Measurements from ENCODE around the gene CSF1. TPM values are rescaled to one million over a fixed set of nuclear protein-coding genes. Genes with fewer than 3 reads are reported as not detected.

CSF1 gene
- total RNA-seq, 1 experiment from 2014 or later, result 4.9 TPM

DNA sequence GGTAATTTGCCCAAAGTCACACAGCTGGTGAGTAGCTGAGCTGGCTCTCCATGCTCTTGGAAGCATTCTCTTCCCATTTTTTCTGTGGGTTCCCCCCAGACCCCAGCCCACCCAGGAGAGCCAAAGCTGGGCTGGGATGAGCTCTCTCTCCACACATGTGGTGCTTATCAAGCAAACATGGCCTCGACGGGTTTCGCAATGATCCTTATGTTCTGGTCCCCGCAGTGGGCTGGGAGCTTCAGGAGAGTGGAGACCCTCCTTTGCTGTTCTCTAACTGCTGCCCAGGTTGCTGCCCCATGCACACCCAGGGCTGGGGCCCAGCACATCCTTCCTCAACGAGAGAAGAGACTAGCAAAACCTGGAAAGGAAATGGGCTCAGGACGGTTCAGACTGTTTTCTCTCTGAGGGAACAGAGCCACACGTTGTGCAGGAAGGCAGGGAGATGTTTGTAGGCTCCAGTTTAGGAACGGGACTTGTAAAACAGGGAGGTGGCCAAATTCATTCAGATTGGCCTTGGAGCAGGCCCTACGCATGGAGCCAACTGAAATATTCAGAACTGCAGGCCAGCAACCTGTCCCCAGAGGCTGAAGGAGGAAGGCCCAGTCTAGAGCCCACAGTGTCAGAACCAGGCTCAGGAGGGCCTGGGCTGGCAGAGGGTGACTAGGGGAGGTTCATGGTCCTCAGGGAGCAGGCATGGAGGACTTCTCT, 27.2 kb upstream of the CSF1 start:
- Histone ChIP-seq H3K27ac (ENCODE audit: low read depth, low read length, poor library complexity, severe bottlenecking) (no peak overlapping the region), H3K4me1 (ENCODE audit: insufficient read depth, low read length, poor library complexity, severe bottlenecking) (no peaks in the 10 kb centered on the region), H3K9me3 (ENCODE audit: low read depth, low read length, poor library complexity, severe bottlenecking) (no peaks in the 10 kb centered on the region), H3K27me3 (replicated peaks; ENCODE audit: insufficient read depth, low read depth, low read length, poor library complexity) (no peaks in the 10 kb centered on the region), H3K36me3 (ENCODE audit: insufficient read depth, low read length, poor library complexity, severe bottlenecking) (no peaks in the 10 kb centered on the region), H3K4me3 (ENCODE audit: low read depth, low read length, poor library complexity, severe bottlenecking) (no peak overlapping the region)
- intact Hi-C loops (cut with micrococcal nuclease; ENCODE audit: unreplicated experiment), result no loop called here
- CTCF ChIA-PET, result no interaction called here
- no peak for TF ChIP-seq CTCF (conservative IDR thresholded peaks at IDR 0.05; ENCODE audit: low read depth, low read length)
- no peak for TF ChIP-seq EZH2 (IDR thresholded peaks at IDR 0.05; ENCODE audit: borderline replicate concordance, low read depth, low read length, poor library complexity, severe bottlenecking)
- POLR2A ChIA-PET (ENCODE audit: low non-redundant PET), result no interaction called here
- no TSS peak for BruUV-seq (replicated peaks)
- no peak for DNase-seq (ENCODE audit: low spot score)

DNA sequence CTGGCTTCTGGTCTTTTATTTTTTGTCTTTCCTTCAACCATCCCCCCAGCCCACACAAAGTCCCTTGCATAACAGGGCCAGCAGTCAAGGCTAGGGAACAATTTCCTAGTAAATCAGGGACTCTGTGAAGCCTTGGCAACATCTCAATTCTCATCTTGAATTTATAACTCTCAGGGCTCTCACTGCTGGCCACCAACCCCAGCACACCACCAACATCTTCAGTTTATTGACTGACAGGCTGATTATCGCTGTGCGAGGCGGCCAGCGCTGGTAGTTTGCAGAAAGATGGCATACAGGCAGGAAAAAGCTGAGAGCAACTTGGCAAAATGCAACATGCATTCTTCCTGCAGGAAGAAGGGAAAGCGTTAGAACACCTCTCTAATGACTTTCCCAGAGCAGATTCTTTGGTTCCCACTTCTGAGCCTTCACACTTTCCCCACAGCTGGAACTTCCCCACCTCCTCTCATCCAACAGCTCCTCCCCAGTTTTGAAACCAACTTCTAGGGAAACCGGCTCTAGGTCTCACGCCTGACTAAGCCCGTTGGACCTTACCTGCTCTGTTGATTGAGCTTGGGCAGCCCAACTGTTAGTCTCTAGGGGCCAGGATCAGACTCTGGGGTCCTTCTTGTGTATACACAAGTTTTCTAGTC, 26.3 kb upstream of the CSF1 start:
- intact Hi-C loops (cut with micrococcal nuclease; ENCODE audit: unreplicated experiment), result no loop called here
- H3K4me3 ChIP-seq (ENCODE audit: low read depth, low read length, poor library complexity, severe bottlenecking), result no peak overlapping the region
- POLR2A ChIA-PET (ENCODE audit: low non-redundant PET), result interaction anchor here (0.7 kb wide), 2 partner anchors 33 to 324 kb away, joined by 3 to 4 read pairs; no protein-coding TSS in a partner anchor
- no peak for DNase-seq (ENCODE audit: low spot score)
- H3K27me3 ChIP-seq (replicated peaks; ENCODE audit: insufficient read depth, low read depth, low read length, poor library complexity), result no peaks in the 10 kb centered on the region
- H3K27ac ChIP-seq (ENCODE audit: low read depth, low read length, poor library complexity, severe bottlenecking), result no peak overlapping the region
- H3K36me3 ChIP-seq (ENCODE audit: insufficient read depth, low read length, poor library complexity, severe bottlenecking), result no peaks in the 10 kb centered on the region
- no peaks in the 10 kb centered on the region for H3K9me3 ChIP-seq (ENCODE audit: low read depth, low read length, poor library complexity, severe bottlenecking)
- no TSS peak for BruUV-seq (replicated peaks)
- TF ChIP-seq CTCF (conservative IDR thresholded peaks at IDR 0.05; ENCODE audit: low read depth, low read length), result no peak
- TF ChIP-seq EZH2 (IDR thresholded peaks at IDR 0.05; ENCODE audit: borderline replicate concordance, low read depth, low read length, poor library complexity, severe bottlenecking), result no peak
- CTCF ChIA-PET, result no interaction called here
- no peaks in the 10 kb centered on the region for H3K4me1 ChIP-seq (ENCODE audit: insufficient read depth, low read length, poor library complexity, severe bottlenecking)

DNA sequence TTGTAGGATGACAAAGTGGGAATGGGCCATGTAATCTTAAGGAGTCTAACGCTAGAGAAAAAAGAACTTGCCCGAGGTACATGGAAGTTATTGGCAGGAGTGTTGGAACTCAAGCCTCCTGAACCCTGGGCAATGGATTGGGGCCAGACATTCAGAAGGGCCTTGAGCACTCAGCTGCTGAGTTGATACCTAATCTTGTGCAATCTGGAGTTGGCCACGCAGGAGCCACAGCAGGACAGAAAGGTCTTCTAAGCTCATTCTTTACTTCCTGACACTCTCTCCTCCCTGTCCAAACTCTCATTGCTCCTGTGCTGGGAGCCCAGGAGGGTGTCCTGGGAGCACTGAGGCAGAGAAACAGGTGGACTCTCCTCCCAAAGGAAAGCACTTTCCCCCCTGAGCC, 25.1 kb upstream of the CSF1 start:
- no TSS peak for BruUV-seq (replicated peaks)
- ChIA-PET CTCF (no interaction called here), POLR2A (ENCODE audit: low non-redundant PET) (no interaction called here)
- no peaks in the 10 kb centered on the region for H3K36me3 ChIP-seq (ENCODE audit: insufficient read depth, low read length, poor library complexity, severe bottlenecking)
- no peaks in the 10 kb centered on the region for H3K9me3 ChIP-seq (ENCODE audit: low read depth, low read length, poor library complexity, severe bottlenecking)
- intact Hi-C loops (cut with micrococcal nuclease; ENCODE audit: unreplicated experiment), result no loop called here
- H3K4me3 ChIP-seq (ENCODE audit: low read depth, low read length, poor library complexity, severe bottlenecking), result no peak overlapping the region
- no peaks in the 10 kb centered on the region for H3K4me1 ChIP-seq (ENCODE audit: insufficient read depth, low read length, poor library complexity, severe bottlenecking)
- TF ChIP-seq EZH2 (IDR thresholded peaks at IDR 0.05; ENCODE audit: borderline replicate concordance, low read depth, low read length, poor library complexity, severe bottlenecking) (no peak), CTCF (conservative IDR thresholded peaks at IDR 0.05; ENCODE audit: low read depth, low read length) (no peak)
- H3K27me3 ChIP-seq (replicated peaks; ENCODE audit: insufficient read depth, low read depth, low read length, poor library complexity), result no peaks in the 10 kb centered on the region
- no peak overlapping the region for H3K27ac ChIP-seq (ENCODE audit: low read depth, low read length, poor library complexity, severe bottlenecking)
- DNase-seq (ENCODE audit: low spot score), result no peak

All from A673 (cell line).